Testis (tissue), 2 donors: ENCODE measurements around the gene AGFG2.

ENCODE experiments used
- POLR2A ChIP-seq: fragments of 450-650 bp; IDR thresholded peaks from one replicate; pipeline ENCODE4 v1.6.1; 2017; ENCODE audit warnings: antibody characterized with exemption, mild to moderate bottlenecking, moderate library complexity
- TF ChIP-seq, protein P1 (sequence below), 3 experiments: fragments of 450-650 bp in 2 of 3; fragments of 200-600 bp in 1 of 3; sonication (generic) in 1 of 3; IDR thresholded peaks; one replicate each; pipeline ENCODE4 v1.5.1; 2016 to 2019; ENCODE audit warnings: antibody characterized with exemption in 3 of 3, mild to moderate bottlenecking in 2 of 3, moderate library complexity in 1 of 3

DNA sequence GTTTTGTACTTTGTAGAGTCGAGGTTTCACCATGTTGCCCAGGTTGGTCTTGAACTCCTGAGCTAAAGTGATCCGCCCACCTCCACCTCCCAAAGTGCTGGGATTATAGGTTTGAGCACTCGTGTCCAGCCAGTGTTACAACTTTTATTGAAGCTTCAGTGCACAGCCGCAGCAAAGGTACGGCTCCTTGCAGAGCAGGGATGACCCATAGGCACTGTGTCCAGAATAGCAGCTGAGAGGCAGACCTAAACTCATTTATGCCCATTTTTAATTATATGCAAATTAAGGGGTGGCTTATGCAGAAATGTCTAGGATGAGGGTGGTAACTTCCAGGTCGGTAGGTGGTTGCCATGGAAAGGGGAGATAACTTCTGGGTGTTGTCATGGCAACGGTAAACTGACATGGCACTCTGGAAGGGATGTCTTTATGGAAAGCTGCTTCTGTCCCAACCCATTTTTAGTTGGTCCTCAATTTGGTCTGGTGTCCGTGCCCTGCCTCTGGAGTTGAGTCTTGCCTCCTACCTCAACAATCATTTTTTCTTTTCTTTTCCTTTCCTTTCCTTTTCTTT, 32.6 kb upstream of the AGFG2 start:
- TF ChIP-seq, protein P1, sequence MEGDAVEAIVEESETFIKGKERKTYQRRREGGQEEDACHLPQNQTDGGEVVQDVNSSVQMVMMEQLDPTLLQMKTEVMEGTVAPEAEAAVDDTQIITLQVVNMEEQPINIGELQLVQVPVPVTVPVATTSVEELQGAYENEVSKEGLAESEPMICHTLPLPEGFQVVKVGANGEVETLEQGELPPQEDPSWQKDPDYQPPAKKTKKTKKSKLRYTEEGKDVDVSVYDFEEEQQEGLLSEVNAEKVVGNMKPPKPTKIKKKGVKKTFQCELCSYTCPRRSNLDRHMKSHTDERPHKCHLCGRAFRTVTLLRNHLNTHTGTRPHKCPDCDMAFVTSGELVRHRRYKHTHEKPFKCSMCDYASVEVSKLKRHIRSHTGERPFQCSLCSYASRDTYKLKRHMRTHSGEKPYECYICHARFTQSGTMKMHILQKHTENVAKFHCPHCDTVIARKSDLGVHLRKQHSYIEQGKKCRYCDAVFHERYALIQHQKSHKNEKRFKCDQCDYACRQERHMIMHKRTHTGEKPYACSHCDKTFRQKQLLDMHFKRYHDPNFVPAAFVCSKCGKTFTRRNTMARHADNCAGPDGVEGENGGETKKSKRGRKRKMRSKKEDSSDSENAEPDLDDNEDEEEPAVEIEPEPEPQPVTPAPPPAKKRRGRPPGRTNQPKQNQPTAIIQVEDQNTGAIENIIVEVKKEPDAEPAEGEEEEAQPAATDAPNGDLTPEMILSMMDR (IDR thresholded peaks at IDR 0.05) = no peak
- TF ChIP-seq POLR2A = no peak
